Stimulated activated CD4-positive, alpha-beta T cell treated with anti-CD3 and anti-CD28 coated beads, Interleukin-4, amount 100 ng/mL, for 1 hour (primary cell): ENCODE measurements around the gene ADCY3.

Experiments used
- DNase-seq: peaks from one replicate; pipeline ENCODE4 v3.0.0-alpha.2; 2020

ADCY3 gene

GRCh38 chr2:24899361-24899910 lies 20.6 kb downstream of the ADCY3 start:
- no peak for DNase-seq

- DNase-seq = no peak
Measured at GRCh38 chr2:24898122-24899109, 21.6 kb downstream of the ADCY3 start.

- DNase-seq = no peak
Measured at GRCh38 chr2:24894750-24895149, 25.3 kb downstream of the ADCY3 start.

- DNase-seq = no peak
Measured at GRCh38 chr2:24893934-24894333, 26.1 kb downstream of the ADCY3 start.

GRCh38 chr2:24892928-24893327 lies 27.1 kb downstream of the ADCY3 start:
- DNase-seq = no peak

GRCh38 chr2:24891201-24891600 lies 28.8 kb downstream of the ADCY3 start:
- no peak for DNase-seq

GRCh38 chr2:24889221-24889620 lies 30.8 kb downstream of the ADCY3 start:
- DNase-seq = no peak

- DNase-seq = no peak
Measured at GRCh38 chr2:24888177-24888576, 31.9 kb downstream of the ADCY3 start.

GRCh38 chr2:24887307-24887874 lies 32.6 kb downstream of the ADCY3 start:
- no peak for DNase-seq

GRCh38 chr2:24886691-24887304 lies 33.2 kb downstream of the ADCY3 start:
- DNase-seq = no peak

- no peak for DNase-seq
Measured at GRCh38 chr2:24886126-24886501, 33.9 kb downstream of the ADCY3 start.

GRCh38 chr2:24885221-24886125 lies 34.6 kb downstream of the ADCY3 start:
- DNase-seq = no peak

- no peak for DNase-seq
Measured at GRCh38 chr2:24883946-24884345, 36.1 kb downstream of the ADCY3 start.

- DNase-seq = no peak
Measured at GRCh38 chr2:24881623-24882022, 38.4 kb downstream of the ADCY3 start.

- no peak for DNase-seq
Measured at GRCh38 chr2:24881158-24881557, 38.9 kb downstream of the ADCY3 start.

- DNase-seq = no peak
Measured at GRCh38 chr2:24878341-24878740, 41.7 kb downstream of the ADCY3 start.

- DNase-seq = no peak
Measured at GRCh38 chr2:24877646-24878045, 42.4 kb downstream of the ADCY3 start.

GRCh38 chr2:24877067-24877466 lies 43.0 kb downstream of the ADCY3 start:
- DNase-seq = no peak

- DNase-seq = no peak
Measured at GRCh38 chr2:24875901-24876300, 44.1 kb downstream of the ADCY3 start.

- DNase-seq = no peak
Measured at GRCh38 chr2:24875272-24875671, 44.8 kb downstream of the ADCY3 start.

GRCh38 chr2:24874035-24874434 lies 46.0 kb downstream of the ADCY3 start:
- no peak for DNase-seq

- no peak for DNase-seq
Measured at GRCh38 chr2:24873619-24874018, 46.4 kb downstream of the ADCY3 start.
